ENCODE measurements around the gene MERTK. TPM values are rescaled to one million over a fixed set of nuclear protein-coding genes. Genes with fewer than 3 reads are reported as not detected.

MERTK gene
- total and polyA plus RNA-seq, 2 of the 13 experiments (the other 11 are each of a cell fraction or from before 2014, with no cell fraction given), result 37.3 to 44.7 TPM

GRCh38 chr2:111883661-111884591 lies 14.5 kb upstream of the MERTK start, which contains the start of gene ANAPC1 (continued):
- TF ChIP-seq FOSL2 (CRISPR knock-in tag; IDR thresholded peaks at IDR 0.05) (peak; percentile 34), KDM5A (IDR thresholded peaks at IDR 0.05; ENCODE audit: borderline replicate concordance, low read length) (peak; percentile 92), ZNF609 (CRISPR knock-in tag; IDR thresholded peaks at IDR 0.05; ENCODE audit: borderline replicate concordance) (peak; percentile 63), LBX2 (CRISPR knock-in tag; IDR thresholded peaks at IDR 0.05; ENCODE audit: borderline replicate concordance) (0 out of 2 replicates have a peak, but pooled peaks have one; percentile 10), RNF2 (conservative IDR thresholded peaks at IDR 0.05; ENCODE audit: low read depth) (peak; percentile 40; the same call in 1 of the 2 replicates), FOXP1 (IDR thresholded peaks at IDR 0.05) (no peak), FOXP1 (CRISPR knock-in tag; IDR thresholded peaks at IDR 0.05) (no peak), ZBTB25 (CRISPR knock-in tag; IDR thresholded peaks at IDR 0.05) (peak; percentile 83), KDM1A (CRISPR knock-in tag; IDR thresholded peaks at IDR 0.05) (no peak), FOSL1 (CRISPR knock-in tag; IDR thresholded peaks at IDR 0.05; ENCODE audit: borderline replicate concordance) (no peak), ATF7 (IDR thresholded peaks at IDR 0.05) (no peak), ATF7 (CRISPR knock-in tag; IDR thresholded peaks at IDR 0.05) (no peak), ZNF562 (CRISPR knock-in tag; IDR thresholded peaks at IDR 0.05; ENCODE audit: borderline replicate concordance) (no peak), MLLT10 (CRISPR knock-in tag; IDR thresholded peaks at IDR 0.05) (no peak), ATF5 (CRISPR knock-in tag; IDR thresholded peaks at IDR 0.05; ENCODE audit: low read depth) (no peak), ZNF136 (CRISPR knock-in tag; IDR thresholded peaks at IDR 0.05; ENCODE audit: low read depth) (peak; percentile 28), ZBTB10 (CRISPR knock-in tag; IDR thresholded peaks at IDR 0.05; ENCODE audit: borderline replicate concordance) (peak; percentile 64; the same call in 1 of the 2 replicates), PHF5A (CRISPR knock-in tag; IDR thresholded peaks at IDR 0.05; ENCODE audit: low read depth, unreplicated experiment) (peak; percentile 40), ZNF337 (CRISPR knock-in tag; IDR thresholded peaks at IDR 0.05; ENCODE audit: borderline replicate concordance, low read depth) (no peak), BCL6 (CRISPR knock-in tag; IDR thresholded peaks at IDR 0.05) (peak; percentile 41)
